ENCODE results near the gene GTPBP10.

GTPBP10 gene

DNA sequence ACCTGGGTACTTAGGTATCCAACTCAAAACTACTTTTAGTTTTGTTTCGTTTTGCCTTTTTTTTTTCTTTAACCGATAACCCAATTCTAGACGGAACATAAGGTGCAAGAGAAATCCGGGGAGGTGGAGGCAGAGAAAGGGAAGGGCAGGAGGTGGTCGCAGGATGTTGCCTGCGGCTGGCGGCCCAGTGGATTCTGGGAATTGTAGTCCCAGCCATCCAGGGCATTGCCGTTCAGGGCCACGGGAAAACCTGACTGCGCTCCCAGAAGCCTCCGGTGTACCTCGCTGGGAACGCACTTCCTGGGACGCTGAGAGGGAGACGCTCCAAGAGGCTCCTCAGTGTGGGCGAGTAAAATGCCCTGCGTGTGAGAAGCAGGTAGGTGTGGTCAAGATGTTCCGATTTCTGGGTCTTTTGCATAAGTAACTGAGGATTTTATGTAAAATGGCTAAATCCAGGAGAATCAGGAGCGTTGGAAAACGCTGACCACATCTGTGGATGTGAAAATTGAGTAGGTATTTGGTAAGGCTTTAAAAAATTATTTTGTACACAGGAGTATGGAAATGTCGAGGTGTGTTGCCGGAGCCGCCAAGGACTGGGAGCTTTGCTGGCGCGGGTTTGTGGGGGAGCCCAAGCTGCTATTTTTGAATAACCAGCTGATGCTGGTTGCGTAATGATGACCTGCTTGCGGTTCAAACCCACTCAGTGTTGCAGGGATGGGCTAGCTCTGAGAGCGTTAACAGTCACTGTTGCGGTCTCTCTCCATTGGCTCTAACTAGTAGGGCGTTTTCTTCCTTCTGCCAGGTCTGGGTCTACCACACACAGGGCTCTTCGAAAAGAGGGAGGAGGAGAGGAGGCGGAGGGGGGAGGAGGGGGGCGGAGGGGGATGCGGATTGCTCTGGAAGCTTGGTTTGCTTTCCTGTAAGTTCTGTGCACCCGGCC is 56.9 kb downstream of the GTPBP10 start, which contains the start of gene CLDN12:
CLDN12 (plus strand) TSS at position 288 of the 940 bp plus-strand sequence. CDS start 9,216 bp downstream, outside the sequence.
- Histone ChIP-seq H3K4me1 (ENCODE audit: control insufficient read depth, insufficient read depth, low read length) (peaks cover 3% of the 10 kb centered on the region), H3K4me3 (ENCODE audit: insufficient read depth, low read depth, low read length) (peak within 1 kb of the TSS; percentile 75), H3K9me3 (ENCODE audit: control insufficient read depth, low read length) (no peaks in the 10 kb centered on the region), H3K36me3 (ENCODE audit: control insufficient read depth, insufficient read depth, low read length) (peaks cover 11% of the 10 kb centered on the region), H3K27ac (ENCODE audit: insufficient read depth, low read depth, low read length, poor library complexity, severe bottlenecking) (peak within 1 kb of the TSS; percentile 76), H3K27me3 (ENCODE audit: control insufficient read depth, insufficient read depth, low read length, poor library complexity, severe bottlenecking) (peaks cover 22% of the 10 kb centered on the region)
- WGBS, 2 experiments, result 0% methylated on average over 35 of the region's 35 CpGs

- WGBS, 2 experiments, result 76 to 88% methylated on average over 3 of the region's 4 CpGs
- Histone ChIP-seq H3K27ac (ENCODE audit: insufficient read depth, low read depth, low read length, poor library complexity, severe bottlenecking) (no peak overlapping the region), H3K36me3 (ENCODE audit: control insufficient read depth, insufficient read depth, low read length) (peaks cover 16% of the 10 kb centered on the region), H3K4me1 (ENCODE audit: control insufficient read depth, insufficient read depth, low read length) (peaks cover 3% of the 10 kb centered on the region), H3K4me3 (ENCODE audit: insufficient read depth, low read depth, low read length) (no peak overlapping the region), H3K9me3 (ENCODE audit: control insufficient read depth, low read length) (no peaks in the 10 kb centered on the region), H3K27me3 (ENCODE audit: control insufficient read depth, insufficient read depth, low read length, poor library complexity, severe bottlenecking) (peaks cover 22% of the 10 kb centered on the region)
Measured at GRCh38 chr7:90404777-90405176, 58.3 kb downstream of the GTPBP10 start.

DNA sequence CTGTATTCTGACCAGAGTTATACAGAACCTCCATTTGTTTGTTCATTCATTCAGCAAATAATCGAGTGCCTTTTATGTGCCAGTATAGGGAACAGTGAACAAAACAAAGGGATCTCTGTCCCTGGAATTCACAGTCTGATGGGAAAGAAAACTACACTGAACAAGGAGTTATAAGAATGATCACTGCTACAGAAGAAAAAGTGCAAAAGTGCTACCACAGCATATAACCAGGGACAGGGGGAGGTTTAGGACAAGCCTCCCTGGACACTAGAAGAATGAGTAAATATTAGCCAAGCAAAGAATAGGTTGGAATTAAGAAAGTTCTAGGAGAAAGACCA is 60.9 kb downstream of the GTPBP10 start:
- peaks cover 3% of the 10 kb centered on the region for H3K4me1 ChIP-seq (ENCODE audit: control insufficient read depth, insufficient read depth, low read length)
- 95 to 100% methylated on average over 1 of the region's 1 CpG for WGBS, 2 experiments
- H3K27ac ChIP-seq (ENCODE audit: insufficient read depth, low read depth, low read length, poor library complexity, severe bottlenecking), result no peak overlapping the region
- no peaks in the 10 kb centered on the region for H3K27me3 ChIP-seq (ENCODE audit: control insufficient read depth, insufficient read depth, low read length, poor library complexity, severe bottlenecking)
- H3K36me3 ChIP-seq (ENCODE audit: control insufficient read depth, insufficient read depth, low read length), result peaks cover 17% of the 10 kb centered on the region
- H3K4me3 ChIP-seq (ENCODE audit: insufficient read depth, low read depth, low read length), result no peak overlapping the region
- H3K9me3 ChIP-seq (ENCODE audit: control insufficient read depth, low read length), result no peaks in the 10 kb centered on the region

GRCh38 chr7:90408142-90408541 is 61.6 kb downstream of the GTPBP10 start:
- Histone ChIP-seq H3K27me3 (ENCODE audit: control insufficient read depth, insufficient read depth, low read length, poor library complexity, severe bottlenecking) (no peaks in the 10 kb centered on the region), H3K4me1 (ENCODE audit: control insufficient read depth, insufficient read depth, low read length) (no peaks in the 10 kb centered on the region), H3K4me3 (ENCODE audit: insufficient read depth, low read depth, low read length) (no peak overlapping the region), H3K36me3 (ENCODE audit: control insufficient read depth, insufficient read depth, low read length) (peaks cover 21% of the 10 kb centered on the region), H3K27ac (ENCODE audit: insufficient read depth, low read depth, low read length, poor library complexity, severe bottlenecking) (no peak overlapping the region), H3K9me3 (ENCODE audit: control insufficient read depth, low read length) (no peaks in the 10 kb centered on the region)
- 89 to 100% methylated on average over 1 of the region's 1 CpG for WGBS, 2 experiments

- WGBS, 2 experiments, result 92 to 98% methylated on average over 3 of the region's 3 CpGs
Measured at GRCh38 chr7:90409667-90410066, 63.2 kb downstream of the GTPBP10 start.

GRCh38 chr7:90411510-90411909 is 65.0 kb downstream of the GTPBP10 start:
- Histone ChIP-seq H3K4me1 (ENCODE audit: control insufficient read depth, insufficient read depth, low read length) (no peaks in the 10 kb centered on the region), H3K27me3 (ENCODE audit: control insufficient read depth, insufficient read depth, low read length, poor library complexity, severe bottlenecking) (no peaks in the 10 kb centered on the region), H3K9me3 (ENCODE audit: control insufficient read depth, low read length) (no peaks in the 10 kb centered on the region), H3K36me3 (ENCODE audit: control insufficient read depth, insufficient read depth, low read length) (peaks cover 19% of the 10 kb centered on the region), H3K4me3 (ENCODE audit: insufficient read depth, low read depth, low read length) (no peak overlapping the region), H3K27ac (ENCODE audit: insufficient read depth, low read depth, low read length, poor library complexity, severe bottlenecking) (no peak overlapping the region)
- 100% methylated on average over 2 of the region's 2 CpGs for WGBS, 2 experiments

More at GRCh38 chr7:90409667-90410066, 63.2 kb downstream of the GTPBP10 start:
- no peak overlapping the region for H3K4me3 ChIP-seq (ENCODE audit: insufficient read depth, low read depth, low read length)
- H3K27me3 ChIP-seq (ENCODE audit: control insufficient read depth, insufficient read depth, low read length, poor library complexity, severe bottlenecking), result no peaks in the 10 kb centered on the region
- H3K27ac ChIP-seq (ENCODE audit: insufficient read depth, low read depth, low read length, poor library complexity, severe bottlenecking), result no peak overlapping the region
- H3K4me1 ChIP-seq (ENCODE audit: control insufficient read depth, insufficient read depth, low read length), result no peaks in the 10 kb centered on the region
- peaks cover 22% of the 10 kb centered on the region for H3K36me3 ChIP-seq (ENCODE audit: control insufficient read depth, insufficient read depth, low read length)
- no peaks in the 10 kb centered on the region for H3K9me3 ChIP-seq (ENCODE audit: control insufficient read depth, low read length)

- H3K4me1 ChIP-seq (ENCODE audit: control insufficient read depth, insufficient read depth, low read length), result no peaks in the 10 kb centered on the region
- no peak overlapping the region for H3K27ac ChIP-seq (ENCODE audit: insufficient read depth, low read depth, low read length, poor library complexity, severe bottlenecking)
- 93 to 94% methylated on average over 11 of the region's 11 CpGs for WGBS, 2 experiments
- no peaks in the 10 kb centered on the region for H3K27me3 ChIP-seq (ENCODE audit: control insufficient read depth, insufficient read depth, low read length, poor library complexity, severe bottlenecking)
- peaks cover 11% of the 10 kb centered on the region for H3K36me3 ChIP-seq (ENCODE audit: control insufficient read depth, insufficient read depth, low read length)
- H3K9me3 ChIP-seq (ENCODE audit: control insufficient read depth, low read length), result no peaks in the 10 kb centered on the region
- no peak overlapping the region for H3K4me3 ChIP-seq (ENCODE audit: insufficient read depth, low read depth, low read length)
Measured at GRCh38 chr7:90412458-90413184, 66.1 kb downstream of the GTPBP10 start.

- Histone ChIP-seq H3K27ac (ENCODE audit: insufficient read depth, low read depth, low read length, poor library complexity, severe bottlenecking) (no peak overlapping the region), H3K9me3 (ENCODE audit: control insufficient read depth, low read length) (no peaks in the 10 kb centered on the region), H3K4me3 (ENCODE audit: insufficient read depth, low read depth, low read length) (no peak overlapping the region), H3K36me3 (ENCODE audit: control insufficient read depth, insufficient read depth, low read length) (peaks cover 11% of the 10 kb centered on the region), H3K27me3 (ENCODE audit: control insufficient read depth, insufficient read depth, low read length, poor library complexity, severe bottlenecking) (no peaks in the 10 kb centered on the region), H3K4me1 (ENCODE audit: control insufficient read depth, insufficient read depth, low read length) (no peaks in the 10 kb centered on the region)
- 94% methylated on average over 2 of the region's 2 CpGs; no CpG with 5 or more reads in 1 of the 2 experiments for WGBS, 2 experiments
Measured at GRCh38 chr7:90413185-90413528, 66.6 kb downstream of the GTPBP10 start.

- no peak overlapping the region for H3K27ac ChIP-seq (ENCODE audit: insufficient read depth, low read depth, low read length, poor library complexity, severe bottlenecking)
- no peaks in the 10 kb centered on the region for H3K36me3 ChIP-seq (ENCODE audit: control insufficient read depth, insufficient read depth, low read length)
- no peaks in the 10 kb centered on the region for H3K27me3 ChIP-seq (ENCODE audit: control insufficient read depth, insufficient read depth, low read length, poor library complexity, severe bottlenecking)
- WGBS, 2 experiments, result 89 to 92% methylated on average over 6 of the region's 6 CpGs
- no peaks in the 10 kb centered on the region for H3K9me3 ChIP-seq (ENCODE audit: control insufficient read depth, low read length)
- no peaks in the 10 kb centered on the region for H3K4me1 ChIP-seq (ENCODE audit: control insufficient read depth, insufficient read depth, low read length)
- no peak overlapping the region for H3K4me3 ChIP-seq (ENCODE audit: insufficient read depth, low read depth, low read length)
Measured at GRCh38 chr7:90421651-90422050, 75.1 kb downstream of the GTPBP10 start.

DNA sequence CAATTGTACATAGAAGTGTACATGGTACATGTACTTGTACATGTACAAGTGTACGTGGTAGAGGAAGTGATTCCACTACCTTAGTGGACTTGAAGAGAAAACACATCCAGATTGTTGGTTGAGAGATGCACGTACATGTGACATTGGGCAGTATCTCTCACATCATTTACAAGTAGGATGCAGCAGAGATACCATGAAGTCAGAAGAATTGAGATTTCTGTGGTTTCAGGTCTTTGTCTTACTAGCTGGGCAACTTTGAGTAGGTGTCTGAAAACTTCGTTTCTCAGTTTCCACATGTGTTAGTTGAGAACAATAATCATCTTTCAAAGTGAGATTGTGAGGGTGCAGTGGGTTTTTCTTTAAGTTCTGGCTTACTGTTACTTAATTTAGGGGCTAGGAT is 78.2 kb downstream of the GTPBP10 start:
- Histone ChIP-seq H3K4me1 (ENCODE audit: control insufficient read depth, insufficient read depth, low read length) (no peaks in the 10 kb centered on the region), H3K27me3 (ENCODE audit: control insufficient read depth, insufficient read depth, low read length, poor library complexity, severe bottlenecking) (no peaks in the 10 kb centered on the region), H3K4me3 (ENCODE audit: insufficient read depth, low read depth, low read length) (no peak overlapping the region), H3K36me3 (ENCODE audit: control insufficient read depth, insufficient read depth, low read length) (no peaks in the 10 kb centered on the region), H3K27ac (ENCODE audit: insufficient read depth, low read depth, low read length, poor library complexity, severe bottlenecking) (no peak overlapping the region), H3K9me3 (ENCODE audit: control insufficient read depth, low read length) (no peaks in the 10 kb centered on the region)
- 92 to 98% methylated on average over 3 of the region's 3 CpGs for WGBS, 2 experiments
